ENCODE data around the gene SELENON. TPM values are rescaled to one million over a fixed set of nuclear protein-coding genes. Genes with fewer than 3 reads are reported as not detected.
A peak's percentile ranks its signal among the peaks of the same experiment; 100 is the strongest.

Gene SELENON
- total and polyA plus RNA-seq, 9 of the 15 experiments (the other 6 are each of a cell fraction or from before 2014, with no cell fraction given): 0.43 to 26.7 (median 7.0) TPM

DNA sequence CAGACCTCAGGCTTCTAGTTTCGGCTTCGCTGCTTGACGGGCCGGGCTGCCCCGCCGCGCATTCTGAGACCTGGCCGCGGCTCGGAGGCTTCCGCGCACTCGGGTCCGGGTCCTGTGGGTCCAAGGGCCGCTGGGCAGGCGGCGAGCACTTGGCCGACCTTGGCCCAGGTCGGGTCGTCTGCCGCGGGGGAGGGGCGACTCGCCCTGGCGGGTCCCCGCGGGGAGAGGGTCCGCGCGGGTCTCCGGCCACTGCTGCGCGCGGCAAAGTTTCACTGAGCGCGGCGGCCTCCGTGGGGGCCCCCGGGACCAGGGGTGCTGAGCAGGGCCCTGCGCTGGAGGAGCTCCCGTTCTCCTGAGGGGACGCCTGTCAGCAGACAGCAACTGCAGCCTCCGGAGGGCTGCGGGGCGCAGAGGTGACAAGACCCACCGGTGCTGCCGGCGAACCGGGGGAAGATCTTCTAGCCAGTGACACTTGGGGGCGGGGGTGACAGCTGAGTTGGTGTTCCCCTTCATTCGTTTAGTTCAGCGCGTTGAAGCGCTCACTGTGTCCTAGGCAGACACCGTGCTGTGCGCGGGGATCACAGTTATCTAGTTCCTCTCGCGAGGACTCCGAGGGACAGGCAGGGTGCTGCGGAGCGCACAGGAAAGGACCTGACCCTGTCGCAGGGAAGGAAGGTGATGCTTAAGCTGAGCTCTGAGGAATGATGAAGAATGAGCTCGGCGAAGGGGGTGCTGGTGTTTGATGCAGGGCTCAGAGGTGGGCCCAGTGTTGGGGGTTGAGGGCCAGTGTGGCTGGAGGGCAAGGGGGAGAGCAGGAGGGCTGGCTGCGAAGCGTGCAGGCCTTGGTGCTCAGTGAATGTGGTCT, 20.5 kb downstream of the SELENON start (continued):
- TF ChIP-seq ZNF644 (tag; IDR thresholded peaks at IDR 0.05; ENCODE audit: low read depth) (no peak), ZC3H4 (CRISPR knock-in tag; IDR thresholded peaks at IDR 0.05; ENCODE audit: borderline replicate concordance) (peak; percentile 28; the same call in 1 of the 2 replicates), MECOM (CRISPR knock-in tag; IDR thresholded peaks at IDR 0.05) (no peak), MBD2 (IDR thresholded peaks at IDR 0.05; ENCODE audit: borderline replicate concordance, low read depth) (0 out of 2 replicates have a peak, but pooled peaks have one; percentile 18), CSDE1 (IDR thresholded peaks at IDR 0.05) (no peak; a peak in 1 of 4 replicates), CREBBP (IDR thresholded peaks at IDR 0.05; ENCODE audit: low read depth, low read length) (no peak), ZNF12 (CRISPR knock-in tag; IDR thresholded peaks at IDR 0.05) (peak; percentile 69; the same call in 1 of the 2 replicates), KDM1A (IDR thresholded peaks at IDR 0.05) (no peak), ETV1 (tag; conservative IDR thresholded peaks at IDR 0.05; ENCODE audit: low read depth) (no peak), NR3C1 (CRISPR knock-in tag; IDR thresholded peaks at IDR 0.05) (no peak)
- TF ChIP-seq, protein P1, sequence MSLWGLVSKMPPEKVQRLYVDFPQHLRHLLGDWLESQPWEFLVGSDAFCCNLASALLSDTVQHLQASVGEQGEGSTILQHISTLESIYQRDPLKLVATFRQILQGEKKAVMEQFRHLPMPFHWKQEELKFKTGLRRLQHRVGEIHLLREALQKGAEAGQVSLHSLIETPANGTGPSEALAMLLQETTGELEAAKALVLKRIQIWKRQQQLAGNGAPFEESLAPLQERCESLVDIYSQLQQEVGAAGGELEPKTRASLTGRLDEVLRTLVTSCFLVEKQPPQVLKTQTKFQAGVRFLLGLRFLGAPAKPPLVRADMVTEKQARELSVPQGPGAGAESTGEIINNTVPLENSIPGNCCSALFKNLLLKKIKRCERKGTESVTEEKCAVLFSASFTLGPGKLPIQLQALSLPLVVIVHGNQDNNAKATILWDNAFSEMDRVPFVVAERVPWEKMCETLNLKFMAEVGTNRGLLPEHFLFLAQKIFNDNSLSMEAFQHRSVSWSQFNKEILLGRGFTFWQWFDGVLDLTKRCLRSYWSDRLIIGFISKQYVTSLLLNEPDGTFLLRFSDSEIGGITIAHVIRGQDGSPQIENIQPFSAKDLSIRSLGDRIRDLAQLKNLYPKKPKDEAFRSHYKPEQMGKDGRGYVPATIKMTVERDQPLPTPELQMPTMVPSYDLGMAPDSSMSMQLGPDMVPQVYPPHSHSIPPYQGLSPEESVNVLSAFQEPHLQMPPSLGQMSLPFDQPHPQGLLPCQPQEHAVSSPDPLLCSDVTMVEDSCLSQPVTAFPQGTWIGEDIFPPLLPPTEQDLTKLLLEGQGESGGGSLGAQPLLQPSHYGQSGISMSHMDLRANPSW (CRISPR knock-in tag; IDR thresholded peaks at IDR 0.05): peak; percentile 18; the same call in 1 of the 2 replicates
- TF ChIP-seq, protein P2, sequence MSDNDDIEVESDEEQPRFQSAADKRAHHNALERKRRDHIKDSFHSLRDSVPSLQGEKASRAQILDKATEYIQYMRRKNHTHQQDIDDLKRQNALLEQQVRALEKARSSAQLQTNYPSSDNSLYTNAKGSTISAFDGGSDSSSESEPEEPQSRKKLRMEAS (CRISPR knock-in tag; IDR thresholded peaks at IDR 0.05): no peak; the same call in 1 of the 2 replicates
- TF ChIP-seq, protein P3, sequence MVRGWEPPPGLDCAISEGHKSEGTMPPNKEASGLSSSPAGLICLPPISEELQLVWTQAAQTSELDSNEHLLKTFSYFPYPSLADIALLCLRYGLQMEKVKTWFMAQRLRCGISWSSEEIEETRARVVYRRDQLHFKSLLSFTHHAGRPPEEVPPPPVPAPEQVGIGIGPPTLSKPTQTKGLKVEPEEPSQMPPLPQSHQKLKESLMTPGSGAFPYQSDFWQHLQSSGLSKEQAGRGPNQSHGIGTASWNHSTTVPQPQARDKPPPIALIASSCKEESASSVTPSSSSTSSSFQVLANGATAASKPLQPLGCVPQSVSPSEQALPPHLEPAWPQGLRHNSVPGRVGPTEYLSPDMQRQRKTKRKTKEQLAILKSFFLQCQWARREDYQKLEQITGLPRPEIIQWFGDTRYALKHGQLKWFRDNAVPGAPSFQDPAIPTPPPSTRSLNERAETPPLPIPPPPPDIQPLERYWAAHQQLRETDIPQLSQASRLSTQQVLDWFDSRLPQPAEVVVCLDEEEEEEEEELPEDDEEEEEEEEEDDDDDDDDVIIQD (CRISPR knock-in tag; IDR thresholded peaks at IDR 0.05): no peak
- TF ChIP-seq, protein P4, sequence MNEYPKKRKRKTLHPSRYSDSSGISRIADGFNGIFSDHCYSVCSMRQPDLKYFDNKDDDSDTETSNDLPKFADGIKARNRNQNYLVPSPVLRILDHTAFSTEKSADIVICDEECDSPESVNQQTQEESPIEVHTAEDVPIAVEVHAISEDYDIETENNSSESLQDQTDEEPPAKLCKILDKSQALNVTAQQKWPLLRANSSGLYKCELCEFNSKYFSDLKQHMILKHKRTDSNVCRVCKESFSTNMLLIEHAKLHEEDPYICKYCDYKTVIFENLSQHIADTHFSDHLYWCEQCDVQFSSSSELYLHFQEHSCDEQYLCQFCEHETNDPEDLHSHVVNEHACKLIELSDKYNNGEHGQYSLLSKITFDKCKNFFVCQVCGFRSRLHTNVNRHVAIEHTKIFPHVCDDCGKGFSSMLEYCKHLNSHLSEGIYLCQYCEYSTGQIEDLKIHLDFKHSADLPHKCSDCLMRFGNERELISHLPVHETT (CRISPR knock-in tag; conservative IDR thresholded peaks at IDR 0.05 in 1 of 2, IDR thresholded peaks at IDR 0.05 in 1 of 2): no peak; a peak in 1 of 4 replicates

All from K562 (cell line).